Lung (tissue), 12 donors: ENCODE data around the gene CRTAC1. TPM values are rescaled to one million over a fixed set of nuclear protein-coding genes. Genes with fewer than 3 reads are reported as not detected.

Experiments used
- ATAC-seq: fragments of 200-7000 bp; cut with Tn5 transposase; one replicate; pipeline ENCODE4 v1.9.1; 2020; ENCODE audit warnings: moderate number of reproducible peaks; ENCODE audit not compliant: insufficient read depth, low FRiP score
- DNase-seq, 3 donors: peaks; one replicate each; pipeline ENCODE4 v3.0.0-alpha.2; 2013 to 2017
- H3K27ac ChIP-seq, 2 donors: one replicate each; pipeline ENCODE4 v1.5.1; 2013; ENCODE audit warnings: mild to moderate bottlenecking in 2 of 2, moderate library complexity in 2 of 2, control low read depth in 1 of 2, inconsistent platforms in 1 of 2, low read depth in 1 of 2, low read length in 1 of 2
- H3K27me3 ChIP-seq, 3 donors: one replicate each; pipeline ENCODE4 v1.5.1; 2013; ENCODE audit warnings: low read length in 2 of 3; ENCODE audit not compliant: control insufficient read depth in 3 of 3, insufficient read depth in 3 of 3
- H3K36me3 ChIP-seq, 4 donors: one replicate each; pipeline ENCODE4 v1.5.1; 2013; ENCODE audit warnings: low read length in 4 of 4, mild to moderate bottlenecking in 1 of 4, moderate library complexity in 1 of 4; ENCODE audit not compliant: control insufficient read depth in 4 of 4, insufficient read depth in 4 of 4
- H3K4me1 ChIP-seq, 5 donors: one replicate each; pipeline ENCODE4 v1.5.1; 2013; ENCODE audit warnings: low read length in 5 of 5, mild to moderate bottlenecking in 2 of 5, moderate library complexity in 1 of 5; ENCODE audit not compliant: control insufficient read depth in 5 of 5, insufficient read depth in 5 of 5
- H3K4me3 ChIP-seq: one replicate; pipeline ENCODE4 v1.5.1; 2013; ENCODE audit warnings: mild to moderate bottlenecking, control low read depth, moderate library complexity
- H3K9ac ChIP-seq, 2 donors: one replicate each; pipeline ENCODE4 v1.5.1; 2013; ENCODE audit warnings: low read length in 2 of 2, control low read depth in 1 of 2; ENCODE audit not compliant: insufficient read depth in 1 of 2
- H3K9me3 ChIP-seq, 4 donors: one replicate each; pipeline ENCODE4 v1.5.1; 2013; ENCODE audit warnings: low read length in 3 of 4, mild to moderate bottlenecking in 1 of 4, moderate library complexity in 1 of 4; ENCODE audit not compliant: control insufficient read depth in 4 of 4, insufficient read depth in 3 of 4
- CTCF ChIP-seq: IDR thresholded peaks from 2 replicates; pipeline ENCODE4 v1.5.1; 2012; ENCODE audit warnings: mild to moderate bottlenecking; ENCODE audit errors: control extremely low read depth, extremely low read depth
- WGBS, 2 donors: extraction: QIAGEN DNeasy Blood & Tissue Kit; methylation state at CpG; one replicate each; pipeline ENCODE4 v1.1.7; 2013; 5-methylcytosine and 5-hydroxymethylcytosine counted together
- polyA plus RNA-seq, 2 donors: library from polyadenylated mRNA; stranded (reverse); fragments of 200-250 nt; gene quantifications; one replicate each; pipeline ENCODE4 v1.2.1, GENCODE V29; 2013
- total RNA-seq, 2 donors: library from RNA; depleted of rRNA in 1 of 2; stranded (reverse); fragments of >200 nt in 1 of 2; gene quantifications; one replicate each; pipeline ENCODE4 v1.2.1, GENCODE V29; 2014 to 2021
- donor health status: control.
- donor health status: control.
- donor health status: Bipolar disorder and iron deficiency.
- donor health status: healthy.
- donor health status: DM: yes; HTN: yes; CAD: no.

Gene CRTAC1
- total and polyA plus RNA-seq, 4 donors = 45.8 to 82.4 (median 54.3) TPM

- Histone ChIP-seq H3K27me3 (peaks cover 0 to 12% (median 2%) of the 10 kb centered on the region in 3 donors), H3K4me3 (no peak overlapping the region), H3K9ac (no peak overlapping the region), H3K4me1 (no peaks in the 10 kb centered on the region), H3K36me3 (no peaks in the 10 kb centered on the region), H3K9me3 (no peaks in the 10 kb centered on the region), H3K27ac (peak overlapping the region in 1 of 2 donors; percentile 17)
- DNase-seq (no peak), ATAC-seq (no peak)
- no peak for TF ChIP-seq CTCF
- WGBS, 2 donors = 64 to 76% methylated on average over 12 of the region's 12 CpGs
These were observed 108.2 kb downstream of the CRTAC1 start for GRCh38 chr10:97922022-97922758.

GRCh38 chr10:97921581-97922021, 108.8 kb downstream of the CRTAC1 start:
- Histone ChIP-seq H3K27ac (no peak overlapping the region), H3K9me3 (no peaks in the 10 kb centered on the region), H3K9ac (no peak overlapping the region), H3K4me1 (peaks cover 0 to 3% (median 0%) of the 10 kb centered on the region in 5 donors), H3K36me3 (no peaks in the 10 kb centered on the region), H3K27me3 (peaks cover 0 to 12% (median 2%) of the 10 kb centered on the region in 3 donors), H3K4me3 (no peak overlapping the region)
- 44 to 58% methylated on average over 4 of the region's 4 CpGs for WGBS, 2 donors
- DNase-seq (no peak), ATAC-seq (no peak)
- TF ChIP-seq CTCF = no peak

GRCh38 chr10:97920865-97921264, 109.6 kb downstream of the CRTAC1 start:
- 51 to 71% methylated on average over 4 of the region's 4 CpGs for WGBS, 2 donors
- DNase-seq = no peak
- H3K27me3 ChIP-seq = peaks cover 0 to 12% (median 2%) of the 10 kb centered on the region in 3 donors

More at GRCh38 chr10:97920865-97921264, 109.6 kb downstream of the CRTAC1 start:
- no peak overlapping the region for H3K27ac ChIP-seq
- peaks cover 0 to 8% (median 2%) of the 10 kb centered on the region in 5 donors for H3K4me1 ChIP-seq
- H3K9ac ChIP-seq = no peak overlapping the region
- H3K9me3 ChIP-seq = no peaks in the 10 kb centered on the region
- TF ChIP-seq CTCF = no peak
- no peak for ATAC-seq
- H3K4me3 ChIP-seq = no peak overlapping the region
- no peaks in the 10 kb centered on the region for H3K36me3 ChIP-seq
